ENCODE results near the gene ARHGEF28.

The ARHGEF28 gene

GRCh38 chr5:73746608-73747007 is 120.6 kb downstream of the ARHGEF28 start:
- no peaks in the 10 kb centered on the region for H4K20me1 ChIP-seq (ENCODE audit: insufficient read depth, low read length)
- no peak overlapping the region for H3K4me3 ChIP-seq (ENCODE audit: low read length)
- H3F3A ChIP-seq (ENCODE audit: insufficient read depth, low read length), result peaks cover 3% of the 10 kb centered on the region; the same call in 1 of the 2 replicates
- no peaks in the 10 kb centered on the region for H3K9me3 ChIP-seq (replicated peaks; ENCODE audit: insufficient read depth, low read length)
- DNase-seq, result no peak
- no peak overlapping the region for H3K9ac ChIP-seq (ENCODE audit: low read length)
- no peak overlapping the region for H2AFZ ChIP-seq (ENCODE audit: low read length)
- H3K4me2 ChIP-seq (ENCODE audit: low read depth, low read length), result no peak overlapping the region
- H3K9me2 ChIP-seq (replicated peaks; ENCODE audit: insufficient read depth, low read length), result no peaks in the 10 kb centered on the region
- no peak for TF ChIP-seq EZH2phosphoT487 (IDR thresholded peaks at IDR 0.05; ENCODE audit: low read length)
- no peak for TF ChIP-seq EZH2 (optimal IDR thresholded peaks at IDR 0.05; ENCODE audit: low read depth, low read length)
- no peak for TF ChIP-seq CTCF (IDR thresholded peaks at IDR 0.05; ENCODE audit: low read length)
- no peaks in the 10 kb centered on the region for H3K36me3 ChIP-seq (replicated peaks; ENCODE audit: insufficient read depth, low read length)
- H3K27ac ChIP-seq (ENCODE audit: low read length), result no peak overlapping the region
- peaks cover under 1% of the 10 kb centered on the region; the same call in 1 of the 2 replicates for H3K4me1 ChIP-seq (ENCODE audit: low read length)
- no peaks in the 10 kb centered on the region for H3K79me2 ChIP-seq (ENCODE audit: low read length)
- H3K27me3 ChIP-seq (replicated peaks; ENCODE audit: insufficient read depth, low read length), result no peaks in the 10 kb centered on the region

- Histone ChIP-seq H3F3A (ENCODE audit: insufficient read depth, low read length) (peaks cover 7% of the 10 kb centered on the region; the same call in 1 of the 2 replicates), H3K36me3 (replicated peaks; ENCODE audit: insufficient read depth, low read length) (no peaks in the 10 kb centered on the region), H3K27me3 (replicated peaks; ENCODE audit: insufficient read depth, low read length) (no peaks in the 10 kb centered on the region), H3K4me2 (ENCODE audit: low read depth, low read length) (no peak overlapping the region), H3K9ac (ENCODE audit: low read length) (no peak overlapping the region), H2AFZ (ENCODE audit: low read length) (no peak overlapping the region), H4K20me1 (ENCODE audit: insufficient read depth, low read length) (no peaks in the 10 kb centered on the region), H3K9me3 (replicated peaks; ENCODE audit: insufficient read depth, low read length) (no peaks in the 10 kb centered on the region), H3K4me3 (ENCODE audit: low read length) (no peak overlapping the region), H3K4me1 (ENCODE audit: low read length) (peaks cover 9% of the 10 kb centered on the region; the same call in 1 of the 2 replicates), H3K9me2 (replicated peaks; ENCODE audit: insufficient read depth, low read length) (no peaks in the 10 kb centered on the region), H3K79me2 (ENCODE audit: low read length) (no peaks in the 10 kb centered on the region), H3K27ac (ENCODE audit: low read length) (no peak overlapping the region)
- DNase-seq, result no peak
- TF ChIP-seq EZH2phosphoT487 (IDR thresholded peaks at IDR 0.05; ENCODE audit: low read length), result no peak
- TF ChIP-seq CTCF (IDR thresholded peaks at IDR 0.05; ENCODE audit: low read length), result no peak
- no peak for TF ChIP-seq EZH2 (optimal IDR thresholded peaks at IDR 0.05; ENCODE audit: low read depth, low read length)
Observed at GRCh38 chr5:73747696-73748380, 121.8 kb downstream of the ARHGEF28 start.

GRCh38 chr5:73748510-73749400 is 122.8 kb downstream of the ARHGEF28 start:
- TF ChIP-seq CTCF (IDR thresholded peaks at IDR 0.05; ENCODE audit: low read length), result no peak
- TF ChIP-seq EZH2 (optimal IDR thresholded peaks at IDR 0.05; ENCODE audit: low read depth, low read length), result no peak
- TF ChIP-seq EZH2phosphoT487 (IDR thresholded peaks at IDR 0.05; ENCODE audit: low read length), result no peak
- H3K27me3 ChIP-seq (replicated peaks; ENCODE audit: insufficient read depth, low read length), result no peaks in the 10 kb centered on the region
- no peak overlapping the region for H3K27ac ChIP-seq (ENCODE audit: low read length)
- no peak for DNase-seq
- H4K20me1 ChIP-seq (ENCODE audit: insufficient read depth, low read length), result no peaks in the 10 kb centered on the region
- peaks cover 15% of the 10 kb centered on the region; the same call in 1 of the 2 replicates for H3K4me1 ChIP-seq (ENCODE audit: low read length)
- no peaks in the 10 kb centered on the region for H3K79me2 ChIP-seq (ENCODE audit: low read length)
- no peaks in the 10 kb centered on the region for H3K9me2 ChIP-seq (replicated peaks; ENCODE audit: insufficient read depth, low read length)
- no peaks in the 10 kb centered on the region for H3K9me3 ChIP-seq (replicated peaks; ENCODE audit: insufficient read depth, low read length)
- H3K4me2 ChIP-seq (ENCODE audit: low read depth, low read length), result no peak overlapping the region
- H3F3A ChIP-seq (ENCODE audit: insufficient read depth, low read length), result peaks cover 7% of the 10 kb centered on the region; the same call in 1 of the 2 replicates
- no peak overlapping the region for H3K9ac ChIP-seq (ENCODE audit: low read length)
- no peak overlapping the region for H3K4me3 ChIP-seq (ENCODE audit: low read length)
- no peaks in the 10 kb centered on the region for H3K36me3 ChIP-seq (replicated peaks; ENCODE audit: insufficient read depth, low read length)
- no peak overlapping the region for H2AFZ ChIP-seq (ENCODE audit: low read length)
